ENCODE results near the gene PIWIL1.

- TF ChIP-seq POLR2A (IDR thresholded peaks at IDR 0.05; ENCODE audit: extremely low read depth, insufficient read length) (no peak), CTCF (IDR thresholded peaks at IDR 0.05; ENCODE audit: low read depth, low read length) (no peak)
These were observed 36.4 kb downstream of the PIWIL1 start for GRCh38 chr12:130374083-130374482.

Data from NB4 (cell line).